Stimulated activated CD4-positive, alpha-beta T cell treated with anti-CD3 and anti-CD28 coated beads, Interleukin-1b, Interleukin-23, amount 100 ng/mL, for 1 hour (primary cell): ENCODE measurements around the gene ABCC1.
"Not testable (repeated sequence)": the region's sequence is repeated elsewhere in the genome, so short reads cannot be mapped to it uniquely, and the experiment has no call there.

ENCODE experiments used
- DNase-seq, 2 donors: peaks; one replicate each; pipeline ENCODE4 v3.0.0-alpha.2; 2020; ENCODE audit warnings: low read depth in 2 of 2

The ABCC1 gene

DNA sequence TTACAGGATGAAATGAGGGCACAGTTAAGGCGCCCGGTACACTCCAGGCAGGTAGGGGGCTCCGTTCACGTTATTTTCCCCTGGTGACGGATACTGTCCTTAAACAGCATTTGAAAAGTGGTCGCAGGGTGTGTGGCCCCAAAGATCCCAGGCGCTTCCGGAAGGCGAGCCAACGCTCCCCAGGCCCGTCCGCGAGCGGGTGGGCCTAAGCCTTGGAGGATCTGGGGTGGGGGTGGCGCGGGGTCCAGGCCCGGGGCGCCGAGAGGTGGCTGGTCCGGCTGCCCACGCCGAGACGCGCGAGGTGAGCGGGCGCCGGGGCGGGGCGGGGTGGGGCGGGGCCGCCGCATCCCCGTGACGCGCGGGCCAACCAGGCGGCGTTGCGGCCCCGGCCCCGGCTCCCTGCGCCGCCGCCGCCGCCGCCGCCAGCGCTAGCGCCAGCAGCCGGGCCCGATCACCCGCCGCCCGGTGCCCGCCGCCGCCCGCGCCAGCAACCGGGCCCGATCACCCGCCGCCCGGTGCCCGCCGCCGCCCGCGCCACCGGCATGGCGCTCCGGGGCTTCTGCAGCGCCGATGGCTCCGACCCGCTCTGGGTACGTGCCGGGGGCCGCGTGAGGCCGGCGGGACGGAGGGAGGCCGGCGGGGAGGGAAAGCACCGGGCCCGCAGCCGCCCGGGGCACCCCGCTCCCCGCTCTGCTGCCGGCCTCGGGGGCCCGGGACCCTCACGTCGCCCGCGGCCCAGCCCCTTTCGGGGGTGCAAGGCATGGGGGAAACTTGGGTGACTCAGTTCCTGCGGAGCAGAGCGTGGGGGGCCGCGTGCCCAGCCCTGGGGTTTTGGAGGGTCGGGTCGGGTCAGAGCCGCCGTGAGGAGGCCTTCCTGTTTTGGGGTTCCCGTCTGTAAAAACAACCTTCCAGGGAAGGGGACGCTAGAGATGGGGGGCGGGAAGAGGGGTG is at the start of gene ABCC1:
TSS of gene ABCC1 (plus strand) at position 407 of the 951 bp plus-strand sequence. CDS start at position 543, 136 bp downstream.
- DNase-seq = no peak

DNA sequence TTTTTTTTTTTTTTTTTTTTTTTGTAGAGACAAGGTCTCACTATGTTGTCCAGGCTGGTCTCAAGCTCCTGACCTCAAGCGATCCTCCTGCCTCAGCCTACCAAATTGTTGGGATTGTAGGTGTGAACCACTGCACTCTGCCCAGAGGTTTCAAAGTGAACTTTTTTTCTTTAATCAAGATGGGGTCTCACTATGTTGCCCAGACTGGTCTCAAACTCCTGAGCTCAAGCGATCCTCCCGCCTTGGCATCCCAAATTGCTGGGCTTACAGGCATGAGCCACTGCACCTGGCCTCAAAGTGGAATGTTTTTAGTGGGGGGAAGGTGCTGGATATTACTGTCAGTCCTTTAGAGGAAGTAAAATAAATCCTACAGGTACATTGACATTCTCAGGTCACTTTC is 49.1 kb upstream of the ABCC1 start:
- no peak for DNase-seq

DNA sequence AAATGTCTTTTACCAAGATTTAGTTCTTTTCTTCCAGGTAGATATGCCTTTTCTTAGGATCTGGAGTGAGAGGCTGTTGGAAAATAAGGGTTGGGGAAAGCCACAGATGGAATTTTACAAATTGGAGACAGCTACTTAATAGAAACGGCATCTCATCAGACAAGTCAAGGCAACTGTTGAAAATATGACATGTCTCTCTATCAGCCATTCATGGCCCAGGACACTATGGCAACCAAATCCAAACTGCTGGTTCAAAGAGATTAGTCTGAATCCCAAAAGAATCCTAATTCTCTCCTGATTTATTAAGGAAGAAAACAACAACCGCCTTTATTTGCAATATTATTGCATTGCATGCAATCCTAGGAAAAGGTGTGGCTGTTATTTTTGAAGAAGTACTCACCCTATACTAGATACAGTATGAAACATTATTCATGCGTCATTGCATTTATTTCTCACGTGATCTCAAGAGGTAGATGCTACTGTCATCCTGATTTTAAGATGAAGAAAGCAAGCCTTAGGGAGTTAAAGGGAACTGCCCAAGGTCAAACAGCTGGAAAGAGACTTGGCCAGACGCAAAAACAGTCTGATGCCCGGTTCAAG is 48.4 kb upstream of the ABCC1 start:
- no peak for DNase-seq

DNA sequence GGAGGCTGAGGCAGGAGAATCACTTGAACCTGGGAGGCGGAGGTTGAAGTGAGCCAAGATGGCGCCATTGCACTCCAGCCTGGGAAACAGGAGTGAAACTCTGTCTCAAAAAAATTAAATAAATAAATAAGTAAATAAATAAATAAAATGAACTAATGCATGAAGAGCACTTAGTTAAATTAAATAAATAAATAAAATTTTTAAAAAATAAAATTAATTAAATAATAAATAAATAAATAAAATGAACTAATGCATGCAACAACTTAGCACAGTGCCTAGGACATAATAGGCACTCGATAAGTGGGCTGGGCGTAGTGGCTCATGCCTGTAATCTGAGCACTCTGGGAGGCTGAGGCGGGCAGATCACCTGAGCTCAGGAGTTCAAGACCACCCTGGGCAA is 45.5 kb upstream of the ABCC1 start:
- no peak for DNase-seq

DNA sequence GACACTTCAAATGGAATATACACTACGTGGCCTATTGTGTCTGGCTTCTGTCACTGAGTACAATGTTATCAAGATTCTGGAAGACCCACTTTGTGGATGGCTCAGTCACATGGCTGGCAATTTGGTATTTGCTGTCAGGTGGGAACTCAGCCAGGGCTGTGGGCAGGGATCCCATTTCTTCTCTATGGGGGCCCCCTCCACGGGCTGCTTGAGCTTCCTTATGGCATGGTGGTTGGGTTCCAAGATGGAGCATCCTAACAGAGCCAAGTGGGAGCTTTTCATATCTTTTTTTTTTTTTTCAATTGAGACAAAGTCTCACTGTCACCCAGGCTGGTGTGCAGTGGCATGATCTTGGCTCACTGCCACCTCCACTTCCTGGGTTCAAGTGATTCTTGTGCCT is 43.0 kb upstream of the ABCC1 start:
- no peak for DNase-seq

DNA sequence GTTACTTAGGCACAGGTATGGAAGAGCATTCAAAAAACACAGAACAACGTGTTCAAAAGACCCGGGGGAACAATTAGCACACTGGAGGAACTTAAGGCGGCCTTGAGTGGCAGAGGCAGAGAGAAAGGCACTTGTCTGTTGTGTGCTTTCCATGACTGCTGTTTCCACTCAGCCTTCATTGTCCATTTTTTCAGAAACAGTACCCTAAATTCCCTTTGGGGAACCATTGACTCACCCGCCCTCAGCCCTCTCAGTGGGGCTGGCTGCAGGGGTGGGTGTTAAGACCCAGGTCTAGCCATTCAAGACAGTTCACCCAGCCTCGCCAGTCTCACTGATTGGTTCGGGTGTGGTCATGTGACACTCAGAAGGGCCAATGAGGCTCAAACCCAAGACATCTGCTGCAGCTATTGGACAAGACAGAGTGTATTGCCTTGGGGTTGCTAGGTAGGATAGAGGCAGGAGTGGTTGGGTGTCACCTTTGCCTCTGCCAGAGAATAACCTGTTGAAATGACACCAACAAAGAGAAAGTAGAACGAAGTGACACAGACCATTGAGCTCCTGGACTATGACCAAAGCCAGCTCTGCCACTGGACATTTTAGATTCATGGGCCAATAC is 41.4 kb upstream of the ABCC1 start:
- DNase-seq = no peak

DNA sequence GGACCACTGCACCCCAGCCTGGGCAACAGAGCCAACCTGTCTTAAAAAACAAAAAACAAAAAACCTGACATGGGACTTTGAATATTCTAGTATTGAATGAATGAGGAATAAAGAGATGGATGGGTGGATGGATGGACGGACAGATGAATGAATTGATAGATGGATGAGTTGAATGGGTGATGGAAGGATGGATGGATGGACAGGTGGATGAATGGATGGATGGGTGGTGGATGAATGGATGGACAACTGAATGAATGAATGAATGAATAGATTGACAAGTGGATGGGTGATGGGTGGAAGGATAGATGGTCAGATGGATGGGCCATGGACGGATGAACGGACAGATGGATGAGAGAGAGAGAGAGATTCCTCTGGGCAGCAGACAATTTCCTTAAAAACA is 38.2 kb upstream of the ABCC1 start:
- no peak for DNase-seq

DNA sequence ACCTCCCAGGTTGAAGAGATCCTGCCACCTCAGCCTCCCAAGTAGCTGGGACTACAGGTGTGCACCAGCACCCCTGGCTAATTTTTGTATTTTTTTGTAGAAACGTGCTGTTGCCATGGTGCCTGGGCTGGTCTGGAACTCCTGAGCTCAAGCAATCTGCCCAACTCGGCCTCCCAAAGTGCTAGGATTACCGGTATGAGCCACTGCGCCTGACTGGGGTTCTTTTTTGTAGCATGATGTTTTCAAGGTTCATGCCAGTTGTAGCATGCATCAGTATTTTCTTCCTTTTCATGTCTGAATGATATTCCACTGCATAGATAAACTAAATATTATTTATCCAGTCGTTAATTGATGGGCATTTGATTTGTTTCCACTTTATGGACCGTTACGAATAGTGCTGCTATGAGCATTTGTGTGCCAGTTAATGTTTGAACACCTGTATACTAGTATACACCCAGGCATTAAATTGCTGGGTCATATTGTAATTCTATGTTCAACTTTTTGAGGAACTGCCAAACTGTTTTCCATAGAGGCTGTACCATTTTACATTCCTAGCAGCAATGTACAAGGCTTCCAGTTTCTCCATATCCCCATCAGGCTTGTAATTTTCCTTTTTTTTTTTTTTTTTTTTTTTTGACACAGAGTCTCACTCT is 36.2 kb upstream of the ABCC1 start:
- no peak for DNase-seq

DNA sequence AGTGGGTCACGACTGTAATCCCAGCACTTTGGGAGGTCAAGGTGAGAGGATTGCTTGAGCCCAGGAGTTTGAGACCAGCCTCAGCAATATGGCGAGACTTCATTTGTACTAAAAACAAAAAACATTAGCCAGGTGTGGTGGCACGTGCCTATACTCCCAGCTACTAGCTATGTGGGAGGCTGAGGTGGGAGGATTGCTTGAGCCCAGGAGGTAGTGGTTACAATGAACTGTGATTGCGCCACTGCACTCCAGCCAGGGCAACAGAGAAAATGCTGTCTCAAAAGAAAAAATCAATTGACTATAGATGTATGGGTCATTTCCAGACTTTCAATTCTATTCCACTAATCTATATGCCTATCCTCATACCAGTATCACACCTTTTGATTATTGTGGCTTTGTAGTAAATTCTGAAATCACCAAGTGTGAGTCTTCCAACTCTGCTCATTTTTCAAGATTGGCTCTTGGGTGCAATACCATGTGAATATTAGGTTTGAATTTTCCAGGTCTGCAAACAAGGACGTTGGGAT is 33.8 kb upstream of the ABCC1 start:
- DNase-seq = no peak

DNA sequence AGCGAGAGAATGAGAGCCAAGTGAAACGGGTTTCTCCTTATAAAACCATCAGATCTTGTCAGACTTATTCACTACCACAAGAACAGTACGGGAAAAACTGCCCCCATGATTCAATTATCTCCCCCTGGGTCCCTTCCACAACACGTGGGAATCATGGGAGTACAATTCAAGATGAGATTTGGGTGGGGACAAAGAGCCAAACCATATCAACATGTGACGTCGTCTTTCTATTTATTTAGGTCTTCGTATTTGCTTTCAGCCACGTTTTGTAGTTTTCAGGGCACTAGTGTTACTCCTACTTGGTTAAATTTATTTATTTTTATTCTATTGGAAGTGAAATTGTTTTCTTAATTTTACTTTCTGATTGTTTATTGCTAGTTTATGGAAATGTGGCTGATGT is 33.1 kb upstream of the ABCC1 start:
- DNase-seq = no peak

DNA sequence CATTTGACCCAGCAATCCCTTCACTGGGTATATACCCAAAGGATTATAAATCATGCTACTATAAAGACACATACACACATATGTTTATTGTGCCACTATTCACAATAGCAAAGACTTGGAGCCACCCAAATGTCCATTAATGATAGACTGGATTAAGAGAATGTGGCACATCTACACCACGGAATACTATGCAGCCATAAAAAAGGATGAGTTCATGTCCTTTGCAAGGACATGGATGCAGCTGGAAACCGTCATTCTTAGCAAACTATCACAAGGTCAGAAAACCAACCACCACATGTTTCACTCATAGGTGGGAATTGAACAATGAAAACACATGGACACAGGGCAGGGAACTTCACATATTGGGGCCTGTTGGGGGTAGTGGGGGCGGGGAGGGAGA is 31.1 kb upstream of the ABCC1 start:
- DNase-seq = not testable (repeated sequence)

DNA sequence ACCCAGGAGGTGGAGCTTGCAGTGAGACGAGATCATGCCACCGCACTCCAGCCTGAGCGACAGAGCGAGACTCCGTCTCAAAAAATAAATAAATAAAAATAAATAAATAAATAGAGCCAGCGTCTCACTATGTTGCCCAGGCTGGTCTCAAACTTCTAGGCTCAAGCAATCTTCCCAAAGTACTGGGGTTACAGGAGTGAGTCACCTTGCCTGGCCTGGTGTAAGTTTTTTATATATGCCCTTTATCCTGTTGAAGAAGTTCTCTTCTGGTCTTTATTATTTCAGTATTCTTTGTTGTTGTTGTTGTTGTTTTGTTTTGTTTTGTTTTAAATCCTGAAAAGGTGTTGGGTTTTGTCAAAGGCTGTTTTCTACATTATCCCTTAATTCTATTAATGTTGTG is 30.1 kb upstream of the ABCC1 start:
- DNase-seq = no peak

DNA sequence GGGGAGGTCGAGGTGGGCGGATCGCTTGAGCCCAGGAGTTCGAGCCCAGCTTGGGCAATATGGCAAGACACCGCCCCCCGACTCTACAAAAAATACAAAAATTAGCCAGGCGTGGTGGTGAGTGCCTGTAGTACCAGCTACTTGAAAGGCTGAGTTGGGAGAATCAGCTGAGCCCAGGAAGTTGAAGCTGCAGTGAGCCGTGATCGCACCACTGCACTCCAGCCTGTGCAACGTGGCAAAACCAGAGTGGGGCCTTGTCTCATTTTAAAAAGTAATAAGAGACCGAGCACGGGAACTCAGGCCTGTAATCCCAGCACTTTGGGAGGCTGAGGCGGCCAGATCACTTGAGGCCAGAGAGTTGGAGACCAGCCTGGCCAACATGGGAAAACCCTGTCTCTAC is 24.4 kb upstream of the ABCC1 start:
- DNase-seq = no peak

DNA sequence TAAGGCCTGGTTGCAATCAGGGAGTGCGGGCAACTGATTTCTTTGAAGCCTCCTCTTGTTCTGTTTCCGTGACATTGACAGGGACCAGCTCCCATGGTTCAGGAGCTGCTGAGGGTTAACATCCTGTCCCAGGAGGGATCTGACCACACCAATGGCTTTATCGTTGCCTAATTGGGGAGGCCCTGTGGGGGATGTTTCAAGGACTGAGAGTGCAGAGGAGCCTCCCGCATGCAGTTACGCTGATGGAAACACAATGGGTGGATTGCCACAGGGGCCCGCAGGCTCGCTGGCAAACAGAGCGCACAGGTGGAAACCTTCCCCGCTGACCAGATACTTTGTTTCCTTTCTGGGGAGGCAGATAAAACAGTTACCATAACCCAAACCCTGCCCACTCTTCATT is 23.8 kb upstream of the ABCC1 start:
- no peak for DNase-seq

DNA sequence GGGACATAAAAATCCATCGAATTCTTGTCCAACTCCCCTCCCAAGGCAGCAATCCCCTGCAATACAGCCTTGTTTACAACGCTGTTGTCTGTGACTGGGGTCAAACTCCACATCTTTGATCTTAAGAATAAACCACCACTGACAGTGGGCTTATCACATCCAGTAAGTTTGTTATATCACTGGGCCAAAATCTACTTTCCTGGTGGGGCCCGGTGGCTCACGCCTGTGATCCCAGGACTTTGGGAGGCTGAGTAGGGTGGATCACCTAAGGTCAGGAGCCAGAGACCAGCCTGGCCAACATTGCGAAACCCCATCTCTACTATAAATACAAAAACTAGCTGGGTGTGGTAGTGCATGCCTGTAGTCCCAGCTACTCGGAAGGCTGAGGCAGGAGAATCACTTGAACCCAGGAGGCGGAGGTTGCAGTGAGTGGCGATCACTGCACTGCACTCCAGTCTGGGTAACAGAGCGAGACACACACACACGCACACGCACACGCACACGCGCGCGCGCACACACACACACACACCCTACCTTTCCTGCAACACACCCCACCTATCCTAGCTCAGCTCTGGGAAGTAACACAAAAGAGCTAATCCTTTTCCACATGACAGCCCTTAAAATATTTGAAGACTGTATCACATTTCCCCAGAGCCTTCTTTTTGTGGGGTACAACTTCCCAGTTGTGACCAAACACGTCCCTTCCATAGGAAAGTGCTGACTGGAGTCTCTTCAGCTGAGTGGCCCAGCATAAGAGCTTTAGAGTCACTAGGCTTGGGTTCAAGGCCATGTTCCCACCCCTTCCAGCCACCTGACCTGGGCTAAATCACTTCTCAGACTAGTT is 20.9 kb upstream of the ABCC1 start:
- no peak for DNase-seq

DNA sequence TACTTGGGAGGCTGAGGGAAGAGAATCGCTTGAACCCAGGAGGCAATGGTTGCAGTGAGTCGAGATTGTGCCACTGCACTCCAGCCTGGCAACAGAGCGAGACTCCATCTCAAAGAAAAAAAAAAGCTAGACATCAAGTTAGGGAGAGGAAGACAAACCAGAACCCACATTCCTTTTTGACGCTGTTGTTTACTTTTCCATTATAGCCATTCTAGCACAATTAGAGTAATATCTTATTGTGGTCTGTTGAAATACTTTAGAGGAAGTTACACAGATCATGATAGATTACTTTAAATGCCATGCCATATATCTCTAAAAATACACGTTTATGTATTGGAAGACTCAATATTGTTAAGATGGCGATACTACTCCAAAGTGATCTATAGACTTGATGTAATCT is 16.5 kb upstream of the ABCC1 start:
- DNase-seq = no peak

DNA sequence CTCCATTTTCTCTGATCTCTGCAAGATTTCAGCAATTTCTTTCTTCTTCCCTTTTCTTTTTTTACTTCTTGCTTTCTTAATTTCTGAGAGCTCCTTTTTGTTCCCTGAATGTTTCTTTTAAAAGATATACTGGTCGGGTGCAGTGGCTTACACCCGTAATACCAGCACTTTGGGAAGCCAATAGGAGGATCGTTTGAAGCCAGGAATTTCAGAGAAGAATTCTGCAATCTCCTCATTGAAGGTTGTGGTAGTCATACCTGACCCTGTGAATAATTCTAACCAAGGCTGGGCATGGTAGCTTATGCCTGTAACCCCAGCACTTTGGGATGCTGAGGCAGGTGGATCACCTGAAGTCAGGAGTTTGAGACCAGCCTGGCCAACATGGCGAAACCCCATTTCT is 15.6 kb upstream of the ABCC1 start:
- DNase-seq = no peak

DNA sequence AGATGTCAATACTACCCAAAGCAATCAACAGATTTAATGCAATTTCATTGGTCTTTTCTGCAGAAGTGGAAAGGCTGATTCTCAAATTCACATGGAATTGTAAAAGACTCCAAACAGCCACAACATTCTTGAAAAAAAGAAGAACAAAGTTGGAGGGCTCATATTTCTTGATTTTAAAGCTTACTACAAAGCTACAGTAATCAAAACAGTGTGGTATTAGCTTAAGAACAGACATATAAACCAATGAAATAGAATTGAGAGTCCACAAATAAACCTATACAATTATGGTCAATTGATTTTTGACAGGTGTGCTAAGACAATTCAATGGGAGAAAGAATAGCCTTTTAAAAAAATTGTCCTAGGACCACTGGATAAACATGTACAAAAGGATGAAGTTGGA is 14.4 kb upstream of the ABCC1 start:
- DNase-seq = no peak

DNA sequence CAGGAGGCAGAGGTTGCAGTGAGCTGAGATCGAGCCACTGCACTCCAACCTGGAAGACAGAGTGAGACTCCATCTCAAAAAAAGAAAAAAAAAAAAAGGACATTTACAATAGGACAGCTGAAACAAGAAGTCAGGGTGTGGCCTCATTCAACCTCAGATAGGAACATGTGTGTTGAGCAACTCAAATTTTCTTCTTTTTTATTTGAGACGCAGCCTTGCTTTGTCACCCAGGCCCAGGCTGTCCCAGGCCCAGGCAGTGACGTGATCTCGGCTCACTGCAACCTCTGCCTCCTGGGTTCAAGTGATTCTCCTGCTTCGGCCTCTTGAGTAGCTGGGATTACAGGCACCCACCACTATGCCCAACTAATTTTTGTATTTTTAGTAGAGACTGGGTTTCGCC is 12.6 kb upstream of the ABCC1 start:
- DNase-seq = not testable (repeated sequence)

DNA sequence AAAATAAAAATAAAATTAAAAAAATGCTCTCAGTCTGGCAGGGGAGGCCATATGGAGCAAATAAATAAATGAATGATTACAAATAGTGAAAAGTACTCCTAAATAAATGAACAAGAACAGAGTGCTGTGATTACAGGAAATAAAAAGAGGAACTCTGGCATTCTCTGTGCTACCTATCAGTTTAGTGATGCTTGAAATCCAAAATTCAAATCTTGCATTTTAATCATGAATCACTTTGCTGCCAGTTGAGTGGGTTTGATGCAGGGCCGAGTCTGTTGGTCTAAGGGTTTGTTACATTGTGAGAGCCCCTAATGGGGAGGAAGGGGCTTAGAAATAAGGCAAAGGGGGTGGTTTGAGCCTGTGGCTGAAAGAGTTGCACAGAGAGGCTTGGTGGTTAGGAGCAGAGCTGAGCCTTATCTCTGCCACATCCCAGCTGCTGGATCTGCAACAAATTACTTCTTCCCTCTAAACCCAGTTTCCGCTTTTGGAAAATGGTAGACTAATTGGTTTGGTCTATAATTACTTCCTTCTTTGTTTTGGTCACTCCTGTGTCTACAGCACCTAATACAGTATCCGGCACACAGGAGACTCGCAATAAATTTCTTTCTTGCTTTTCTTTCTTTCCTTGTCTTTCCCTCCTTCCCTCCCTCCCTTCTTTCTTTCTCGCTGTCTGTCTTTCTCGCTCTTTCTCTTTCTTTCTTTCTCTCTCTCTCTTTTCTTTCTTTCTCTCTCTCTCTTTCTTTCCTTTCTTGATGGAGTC is 6.3 kb upstream of the ABCC1 start:
- no peak for DNase-seq
